Mucosa of descending colon (tissue), 3 donors: ENCODE results near the gene ATP2A3. TPM values are rescaled to one million over a fixed set of nuclear protein-coding genes. Genes with fewer than 3 reads are reported as not detected.

Experiments
- ATAC-seq: fragments of 200-7000 bp; cut with Tn5 transposase; one replicate; pipeline ENCODE4 v1.9.1; 2020; ENCODE audit warnings: mild to moderate bottlenecking, moderate library complexity
- DNase-seq, 3 donors: peaks; one replicate each; pipeline ENCODE4 v3.0.0-alpha.2; 2020
- H3K36me3 ChIP-seq: fragments of 200-600 bp; one replicate; pipeline ENCODE4 v1.8.0; 2021; ENCODE audit warnings: low read depth, mild to moderate bottlenecking
- H3K4me1 ChIP-seq: fragments of 200-600 bp; one replicate; pipeline ENCODE4 v1.8.0; 2021; ENCODE audit warnings: low read depth, mild to moderate bottlenecking
- H3K4me3 ChIP-seq: fragments of 200-600 bp; one replicate; pipeline ENCODE4 v1.8.0; 2021; ENCODE audit warnings: mild to moderate bottlenecking
- H3K9me3 ChIP-seq: fragments of 200-600 bp; one replicate; pipeline ENCODE4 v1.8.0; 2021; ENCODE audit warnings: mild to moderate bottlenecking
- CTCF ChIP-seq: fragments of 200-600 bp; IDR thresholded peaks from one replicate; pipeline ENCODE4 v1.8.0; 2022; ENCODE audit warnings: antibody characterized with exemption, mild to moderate bottlenecking
- intact Hi-C, 2 donors: fragments of 100-400 bp; cut with DNase I in 1 of 2; cut with micrococcal nuclease in 1 of 2; formaldehyde crosslinking; loops; one replicate each; pipeline versions ENCODE4 v1.11.0 to v1.11.1; 2022; cut with DNase I, micrococcal nuclease
- total RNA-seq, 3 donors: library from RNA; stranded (reverse); fragmentation: NEBNext Ultra II Directional in 2 of 3; extraction: Animal tissue kit (Norgen Biotek cat#: 25700) in 2 of 3; gene quantifications; one replicate each; pipeline versions ENCODE4 v1.2.1 to v1.2.4, GENCODE V29; 2021 to 2023
- donor health status: DM: no; HTN: no; CAD: no; lungs with moderate emphysema.
- donor health status: DM: no; HTN: no; CAD: no.
- donor health status: DM: no; HTN: yes; CAD: no.

ATP2A3 gene
- total RNA-seq, 3 donors from 2014 or later: 72.8 to 253 (median 247) TPM

DNA sequence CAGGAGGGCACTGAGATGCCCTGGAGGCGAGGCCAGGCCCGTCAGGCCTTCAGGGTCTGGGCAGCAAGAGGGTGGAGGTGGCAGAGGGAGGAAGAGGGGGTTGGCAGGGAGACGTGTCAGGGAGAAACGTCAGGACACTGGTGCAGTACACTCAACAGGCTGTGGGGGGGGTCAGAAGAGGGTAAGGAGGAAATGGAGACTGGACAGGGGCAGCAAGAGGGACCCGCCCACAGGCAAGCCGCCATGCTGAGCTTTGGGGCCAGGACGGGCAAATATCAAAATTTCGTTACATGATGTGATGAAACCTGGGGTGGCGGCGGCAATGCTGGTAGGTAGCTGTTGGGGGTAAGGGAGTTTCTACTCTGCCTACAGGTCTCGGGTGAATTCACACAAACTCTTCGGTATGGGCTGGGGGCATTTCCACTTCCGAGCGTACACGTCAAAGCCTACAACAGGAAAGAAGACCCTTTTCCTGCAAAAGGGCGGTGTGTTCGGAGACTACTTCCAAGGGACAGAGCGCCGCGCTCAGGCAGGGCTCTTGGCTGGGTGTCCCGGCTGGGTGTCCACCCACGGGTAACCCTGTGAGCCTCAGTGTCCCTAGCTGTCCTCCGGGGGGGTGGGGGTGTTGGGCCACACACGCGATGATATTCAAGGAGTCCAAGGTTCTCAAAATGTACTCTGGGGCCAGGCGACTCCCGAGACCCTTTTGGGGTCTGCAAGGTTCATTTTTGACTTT is 43.3 kb upstream of the ATP2A3 start:
- H3K4me1 ChIP-seq: peaks cover 8% of the 10 kb centered on the region

DNA sequence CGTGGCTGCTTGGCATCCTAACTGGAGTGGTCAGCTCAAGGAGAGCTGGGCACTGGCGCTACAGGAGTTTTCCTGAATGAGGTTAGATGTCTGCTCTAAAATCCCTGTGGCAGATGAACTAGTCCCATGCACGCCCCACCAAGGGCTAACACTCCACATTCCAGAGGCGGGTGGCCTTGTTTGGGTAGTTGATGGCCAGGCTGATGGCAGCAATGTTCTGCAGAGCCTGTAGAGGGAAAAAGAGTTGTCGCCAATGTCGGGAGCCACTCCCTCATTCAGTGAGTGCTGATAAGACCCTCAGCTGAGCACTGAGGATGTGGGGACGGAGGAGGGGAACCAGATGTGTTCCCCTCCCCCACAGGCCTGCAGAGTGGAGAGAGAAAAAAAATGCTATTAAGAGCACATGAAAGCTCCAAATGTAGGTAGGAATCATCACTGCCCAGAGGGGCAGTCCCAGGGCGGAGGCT is 42.5 kb upstream of the ATP2A3 start:
- DNase-seq (no peak), ATAC-seq (no peak)
- peaks cover 8% of the 10 kb centered on the region for H3K4me1 ChIP-seq
- no peak overlapping the region for H3K4me3 ChIP-seq
- H3K36me3 ChIP-seq: peaks cover 21% of the 10 kb centered on the region
- H3K9me3 ChIP-seq: no peaks in the 10 kb centered on the region
- intact Hi-C loops: loop anchor here (5.0 to 10.0 kb wide), 3 partner anchors 72 to 139 kb away; no protein-coding TSS in a partner anchor
- no peak for TF ChIP-seq CTCF

More for the DNA sequence above, 43.3 kb upstream of the ATP2A3 start:
- no peak for TF ChIP-seq CTCF
- intact Hi-C loops: loop anchor here (5.0 to 10.0 kb wide), 3 partner anchors 73 to 140 kb away; no protein-coding TSS in a partner anchor
- no peak overlapping the region for H3K4me3 ChIP-seq
- ATAC-seq (no peak), DNase-seq (no peak)
- H3K36me3 ChIP-seq: peaks cover 24% of the 10 kb centered on the region
- no peaks in the 10 kb centered on the region for H3K9me3 ChIP-seq

GRCh38 chr17:4006165-4006589 is 41.9 kb upstream of the ATP2A3 start:
- Histone ChIP-seq H3K9me3 (no peaks in the 10 kb centered on the region), H3K4me3 (no peak overlapping the region), H3K4me1 (peaks cover 8% of the 10 kb centered on the region), H3K36me3 (peaks cover 20% of the 10 kb centered on the region)
- intact Hi-C loops: loop anchor here (5.0 to 10.0 kb wide), 3 partner anchors 71 to 139 kb away; no protein-coding TSS in a partner anchor
- DNase-seq: no peak
- no peak for ATAC-seq
- TF ChIP-seq CTCF: no peak

DNA sequence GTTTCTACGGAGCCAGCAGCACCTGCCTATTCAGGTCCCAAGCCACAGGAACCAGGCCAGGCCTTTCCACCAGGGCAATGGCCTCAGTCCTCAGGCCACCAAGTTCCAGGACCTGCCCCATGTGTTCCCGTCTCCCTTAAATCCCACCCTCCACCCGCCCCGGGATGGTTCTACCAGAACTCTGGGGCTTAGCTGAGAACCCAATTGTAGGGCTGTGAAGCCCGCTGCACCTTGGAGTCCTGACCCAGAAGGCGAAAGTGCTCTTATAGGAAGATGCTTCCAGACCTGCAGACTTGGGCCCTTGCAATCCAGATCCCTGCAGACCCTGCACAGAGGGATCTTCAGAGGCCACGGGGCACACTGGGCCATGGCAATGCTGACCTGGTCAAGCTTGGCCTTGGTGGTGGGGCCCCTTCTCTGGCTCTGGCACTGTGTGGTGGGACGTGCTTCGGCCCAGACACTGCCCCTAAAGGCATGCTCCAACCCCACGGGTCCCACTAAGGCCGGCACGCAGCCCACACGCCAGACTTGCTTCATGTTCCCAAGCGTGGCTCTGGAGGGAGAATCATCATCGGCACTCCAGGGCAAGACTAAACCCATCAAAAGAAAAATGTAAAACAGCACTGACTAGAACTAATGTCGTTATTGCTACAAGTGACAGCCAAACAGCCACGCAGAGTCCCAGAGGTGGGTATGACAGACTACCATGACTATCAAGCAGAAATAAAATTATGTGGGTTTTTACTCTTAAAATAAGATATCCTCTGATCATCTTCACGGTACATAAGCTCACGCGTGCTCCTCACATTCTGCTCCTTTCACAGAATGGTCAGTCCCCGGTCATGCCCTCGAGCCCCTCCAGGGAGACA is 41.3 kb upstream of the ATP2A3 start:
- DNase-seq (peak in 1 of 3 donors; percentile 47), ATAC-seq (no peak)
- no peak for TF ChIP-seq CTCF
- intact Hi-C loops: loop anchor here (5.0 to 10.0 kb wide), 3 partner anchors 71 to 138 kb away; no protein-coding TSS in a partner anchor
- H3K4me3 ChIP-seq: no peak overlapping the region
- H3K36me3 ChIP-seq: peaks cover 20% of the 10 kb centered on the region
- peaks cover 8% of the 10 kb centered on the region for H3K4me1 ChIP-seq
- H3K9me3 ChIP-seq: no peaks in the 10 kb centered on the region

- DNase-seq (peak; percentile 77 to 83 (median 80)), ATAC-seq (peak; percentile 87)
- TF ChIP-seq CTCF: peak; percentile 98
- intact Hi-C loops: loop anchor here (5.0 to 10.0 kb wide), 3 partner anchors 70 to 137 kb away; no protein-coding TSS in a partner anchor
- peaks cover 8% of the 10 kb centered on the region for H3K4me1 ChIP-seq
- no peak overlapping the region for H3K4me3 ChIP-seq
- H3K9me3 ChIP-seq: no peaks in the 10 kb centered on the region
- peaks cover 20% of the 10 kb centered on the region for H3K36me3 ChIP-seq
Measured at GRCh38 chr17:4004517-4005295, 40.5 kb upstream of the ATP2A3 start.
